ENCODE results near the gene MORF4L1. TPM values are rescaled to one million over a fixed set of nuclear protein-coding genes. Genes with fewer than 3 reads are reported as not detected.

The MORF4L1 gene
- total RNA-seq, 4 donors from 2014 or later: 279 to 372 (median 286) TPM

DNA sequence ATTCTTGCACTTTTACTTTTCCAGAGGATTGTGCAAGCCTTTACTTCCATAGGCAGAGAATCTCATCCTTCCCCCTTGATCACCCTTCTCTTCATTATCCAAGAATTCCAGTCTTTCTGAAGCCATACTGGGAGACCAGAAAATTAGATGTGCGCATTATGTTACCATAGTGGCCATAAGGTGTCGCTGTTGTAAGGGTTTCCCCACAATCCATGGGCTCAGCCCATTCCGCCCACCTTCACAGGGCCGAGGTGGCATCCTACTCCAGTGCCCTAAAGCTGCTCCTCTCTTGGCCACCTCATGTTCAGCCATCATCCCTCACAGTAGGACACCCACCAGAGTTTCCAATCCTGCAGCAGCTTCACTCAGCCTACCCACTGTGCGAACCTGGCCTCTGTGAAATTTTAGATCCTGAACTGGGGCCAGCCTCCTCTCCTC is 37.1 kb downstream of the MORF4L1 start:
- H3K9me3 ChIP-seq: no peaks in the 10 kb centered on the region
- no peaks in the 10 kb centered on the region for H3K27me3 ChIP-seq
- no peak for DNase-seq
- peaks cover 13 to 16% of the 10 kb centered on the region in 2 donors for H3K4me1 ChIP-seq
- ATAC-seq: peak in 1 of 2 donors; percentile 32
- in situ Hi-C loops (cut with MboI; ENCODE audit: low sequenced_read_pairs in 4 of 4): loop anchor here in 2 of 4 donors (10.0 to 25.0 kb wide), 2 partner anchors 75 to 277 kb away; no protein-coding TSS in a partner anchor
- H3K27ac ChIP-seq: no peak overlapping the region
- TF ChIP-seq CTCF (IDR thresholded peaks at IDR 0.05 in 4 of 5, conservative IDR thresholded peaks at IDR 0.05 in 1 of 5): peak; percentile 37 to 65 (median 57)
- no peak for TF ChIP-seq POLR2A (IDR thresholded peaks at IDR 0.05)
- H3K36me3 ChIP-seq: peaks cover 0 to 57% of the 10 kb centered on the region in 2 donors
- intact Hi-C loops (cut with DNase I; ENCODE audit: low total_unique reads): loop anchor here (5.0 kb wide), 1 partner anchor 272 kb away; no protein-coding TSS in a partner anchor
- H3K4me3 ChIP-seq: no peak overlapping the region

- H3K27ac ChIP-seq: no peak overlapping the region
- no peak overlapping the region for H3K4me3 ChIP-seq
- peaks cover 0 to 52% of the 10 kb centered on the region in 2 donors for H3K36me3 ChIP-seq
These were observed 37.6 kb downstream of the MORF4L1 start for GRCh38 chr15:78910271-78910670.

DNA sequence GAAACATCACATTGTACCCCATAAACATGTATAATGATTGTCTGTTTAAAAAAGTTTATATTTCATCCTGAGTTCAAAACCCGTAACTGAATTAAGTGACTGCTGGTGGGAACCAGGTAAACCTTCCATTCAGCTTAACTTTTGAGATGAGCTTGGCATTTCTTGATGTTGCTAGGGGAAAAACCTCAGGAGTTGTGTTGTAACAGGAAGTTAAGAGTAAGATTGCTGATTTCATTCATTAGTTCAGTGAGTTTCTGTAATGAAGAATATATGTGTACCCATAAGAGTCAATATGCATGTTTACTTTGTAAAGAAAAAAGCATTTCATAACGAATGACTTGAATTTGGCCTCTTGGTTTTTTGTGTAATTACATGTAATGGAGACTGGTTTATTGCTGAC is 39.6 kb downstream of the MORF4L1 start:
- intact Hi-C loops (cut with DNase I; ENCODE audit: low total_unique reads) (no loop called here), in situ Hi-C loops (cut with MboI; ENCODE audit: low sequenced_read_pairs in 4 of 4) (loop anchor here in 2 of 4 donors (10.0 to 25.0 kb wide), 2 partner anchors 72 to 275 kb away; no protein-coding TSS in a partner anchor)
- ATAC-seq (no peak), DNase-seq (no peak)
- TF ChIP-seq POLR2A (IDR thresholded peaks at IDR 0.05) (no peak), CTCF (IDR thresholded peaks at IDR 0.05 in 4 of 5, conservative IDR thresholded peaks at IDR 0.05 in 1 of 5) (no peak)
- Histone ChIP-seq H3K9me3 (no peaks in the 10 kb centered on the region), H3K36me3 (peaks cover 0 to 46% of the 10 kb centered on the region in 2 donors), H3K27ac (no peak overlapping the region), H3K4me3 (no peak overlapping the region), H3K27me3 (no peaks in the 10 kb centered on the region), H3K4me1 (peaks cover under 1 to 17% of the 10 kb centered on the region in 2 donors)

More at GRCh38 chr15:78910271-78910670, 37.6 kb downstream of the MORF4L1 start:
- intact Hi-C loops (cut with DNase I; ENCODE audit: low total_unique reads): no loop called here
- DNase-seq (no peak), ATAC-seq (no peak)
- H3K27me3 ChIP-seq: no peaks in the 10 kb centered on the region
- in situ Hi-C loops (cut with MboI; ENCODE audit: low sequenced_read_pairs in 4 of 4): loop anchor here in 2 of 4 donors (10.0 to 25.0 kb wide), 2 partner anchors 75 to 277 kb away; no protein-coding TSS in a partner anchor
- no peaks in the 10 kb centered on the region for H3K9me3 ChIP-seq
- H3K4me1 ChIP-seq: peaks cover 13 to 21% of the 10 kb centered on the region in 2 donors
- TF ChIP-seq POLR2A (IDR thresholded peaks at IDR 0.05) (no peak), CTCF (IDR thresholded peaks at IDR 0.05 in 4 of 5, conservative IDR thresholded peaks at IDR 0.05 in 1 of 5) (no peak)

DNA sequence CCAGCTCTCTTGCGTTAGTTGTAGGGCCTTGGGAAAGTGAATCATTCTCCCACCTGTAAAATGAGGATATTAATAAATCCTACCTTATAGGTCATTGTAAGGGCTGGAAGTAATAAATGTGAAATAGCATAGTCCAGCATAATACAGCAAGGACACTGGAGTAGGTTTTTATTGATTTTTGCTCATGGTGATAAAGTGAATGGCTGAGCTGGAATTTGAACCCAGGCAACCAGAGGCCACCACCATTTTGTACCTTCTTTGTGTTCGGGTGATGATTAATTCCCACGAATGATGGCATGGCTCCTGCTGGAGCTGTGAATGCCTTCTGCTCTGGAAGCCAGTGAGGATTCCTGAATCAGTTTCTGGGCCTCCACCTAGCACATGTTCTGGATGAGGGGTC is 40.3 kb downstream of the MORF4L1 start:
- Histone ChIP-seq H3K4me1 (peaks cover 0 to 17% of the 10 kb centered on the region in 2 donors), H3K9me3 (no peaks in the 10 kb centered on the region), H3K4me3 (no peak overlapping the region), H3K36me3 (peaks cover 0 to 39% of the 10 kb centered on the region in 2 donors), H3K27me3 (no peaks in the 10 kb centered on the region), H3K27ac (peak overlapping the region in 1 of 4 donors; percentile 7)
- in situ Hi-C loops (cut with MboI; ENCODE audit: low sequenced_read_pairs in 4 of 4) (loop anchor here in 2 of 4 donors (10.0 to 25.0 kb wide), 2 partner anchors 72 to 274 kb away; no protein-coding TSS in a partner anchor), intact Hi-C loops (cut with DNase I; ENCODE audit: low total_unique reads) (no loop called here)
- no peak for TF ChIP-seq CTCF (IDR thresholded peaks at IDR 0.05 in 4 of 5, conservative IDR thresholded peaks at IDR 0.05 in 1 of 5)
- DNase-seq: no peak
- ATAC-seq: no peak

Measured in gastrocnemius medialis (tissue), 4 donors.